CD4-positive, alpha-beta T cell treated with Interferon gamma for 1 hour (primary cell): ENCODE results near the gene NME3.
"Not testable (repeated sequence)": the region's sequence is repeated elsewhere in the genome, so short reads cannot be mapped to it uniquely, and the experiment has no call there.

Source experiments
- DNase-seq: peaks from one replicate; pipeline ENCODE4 v3.0.0-alpha.2; 2020

NME3 gene

DNA sequence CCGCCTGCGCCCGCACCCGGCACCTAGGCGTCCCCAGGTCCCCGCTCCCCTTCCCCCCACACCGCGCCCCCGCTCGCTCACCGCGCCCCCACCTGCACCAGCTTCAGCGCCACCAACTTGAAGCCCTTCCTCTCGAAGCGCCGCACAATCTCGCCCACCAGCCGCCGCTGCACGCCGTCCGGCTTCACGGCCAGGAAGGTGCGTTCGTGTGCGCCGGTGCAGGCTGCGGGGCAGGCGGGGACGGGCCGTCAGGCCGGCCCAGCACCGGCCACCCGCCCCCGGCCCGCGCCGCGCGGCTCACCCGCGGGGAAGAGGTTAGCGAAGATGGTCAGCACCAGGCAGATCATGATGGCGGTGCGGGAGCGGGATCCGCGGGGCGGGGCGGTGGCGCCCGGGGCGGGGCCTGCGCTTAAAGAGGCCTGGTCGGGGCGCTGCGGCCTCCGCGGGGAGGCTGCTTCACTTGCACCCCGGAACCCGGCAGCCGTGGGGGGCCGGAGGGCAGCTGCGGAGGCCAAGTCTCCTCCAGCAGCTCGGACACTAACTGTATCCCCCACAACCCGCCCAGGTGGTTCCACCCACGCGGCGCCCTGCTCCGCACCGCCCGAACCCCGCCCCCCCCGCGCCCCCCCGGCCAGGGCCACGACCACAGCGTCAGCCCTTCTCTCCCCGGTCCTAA lies at the start of gene NME3:
Gene NME3, minus strand, starts transcription at position 356 of the 676 bp plus-strand sequence. Its CDS starts 9 bp downstream, at position 347.
- DNase-seq = peak; percentile 60

DNA sequence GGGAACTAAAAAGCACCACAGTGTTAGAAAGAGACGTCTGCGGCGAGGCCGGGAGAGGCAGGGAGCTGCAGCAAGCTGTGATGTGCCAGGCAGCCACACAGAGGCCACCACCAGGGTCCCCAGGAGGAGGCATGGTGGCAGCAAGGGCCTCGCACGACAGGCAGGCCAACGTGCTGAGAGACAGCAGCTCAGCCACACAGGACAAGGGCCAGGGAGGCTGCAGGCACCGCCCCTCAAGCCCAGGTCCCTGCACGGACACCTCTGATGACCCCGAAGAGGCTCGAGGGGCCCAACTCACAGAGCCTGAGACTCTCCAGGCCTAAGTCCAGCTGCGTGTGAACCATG lies 49.6 kb upstream of the NME3 start:
- no peak for DNase-seq

DNA sequence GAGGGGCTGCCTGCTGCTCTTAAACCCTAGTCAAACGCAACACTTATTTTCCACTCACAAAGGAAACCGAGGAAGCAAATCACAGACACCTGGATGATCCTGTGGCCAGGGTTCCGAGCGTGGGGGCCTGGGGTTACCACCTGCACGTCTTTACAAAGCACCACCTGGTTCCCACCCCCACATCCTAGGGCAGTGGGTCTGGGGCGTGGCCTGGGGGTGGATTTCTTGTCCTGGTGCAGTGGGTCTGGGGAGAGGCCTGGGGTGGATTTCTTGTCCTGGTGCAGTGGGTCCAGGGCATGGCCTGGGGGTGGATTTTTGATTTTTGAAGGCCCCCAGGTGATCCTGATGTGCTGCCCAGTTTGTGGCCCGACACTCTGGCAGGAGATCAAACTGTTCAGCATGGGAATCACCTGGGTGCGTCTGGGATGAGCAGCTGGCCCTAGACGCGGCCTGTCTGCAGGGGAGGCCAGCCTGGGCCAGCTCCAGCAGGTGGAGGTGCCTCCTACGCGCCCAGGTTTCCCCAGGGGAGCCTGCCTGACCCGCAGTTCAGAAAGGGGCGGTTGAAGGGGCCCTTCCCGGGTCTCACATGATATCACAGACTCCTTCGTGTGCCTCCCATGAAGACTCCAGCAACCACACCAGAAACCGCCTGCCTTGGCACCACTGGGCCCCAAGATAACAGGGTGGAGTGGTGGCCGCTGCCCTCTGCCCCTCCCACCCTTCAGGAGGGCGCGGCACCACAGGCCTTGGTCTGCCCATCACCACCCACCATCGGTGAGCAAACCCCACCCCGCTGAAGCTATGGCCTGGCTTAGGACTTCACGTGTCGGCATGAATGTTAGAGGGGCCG lies 49.0 kb upstream of the NME3 start:
- DNase-seq = no peak

DNA sequence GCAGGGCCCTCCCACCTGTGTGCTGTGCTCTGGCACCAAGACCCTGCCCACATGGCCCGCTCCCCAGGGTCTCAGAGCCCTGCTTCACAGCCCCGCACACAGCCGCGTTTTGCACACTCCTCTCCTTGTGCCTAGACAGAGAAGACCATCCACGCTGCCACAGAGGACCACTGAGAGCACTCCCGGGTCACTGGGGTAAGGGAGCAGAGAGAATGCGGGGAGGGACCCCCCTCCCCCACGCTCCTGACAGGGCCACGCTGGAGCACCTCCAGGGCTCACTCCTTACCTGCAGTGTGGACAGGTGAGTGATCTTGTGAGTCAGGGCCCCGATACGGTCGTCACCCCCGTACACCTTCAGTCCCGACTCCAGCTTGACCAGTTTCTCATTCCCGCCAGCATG lies 48.3 kb upstream of the NME3 start:
- DNase-seq = no peak

DNA sequence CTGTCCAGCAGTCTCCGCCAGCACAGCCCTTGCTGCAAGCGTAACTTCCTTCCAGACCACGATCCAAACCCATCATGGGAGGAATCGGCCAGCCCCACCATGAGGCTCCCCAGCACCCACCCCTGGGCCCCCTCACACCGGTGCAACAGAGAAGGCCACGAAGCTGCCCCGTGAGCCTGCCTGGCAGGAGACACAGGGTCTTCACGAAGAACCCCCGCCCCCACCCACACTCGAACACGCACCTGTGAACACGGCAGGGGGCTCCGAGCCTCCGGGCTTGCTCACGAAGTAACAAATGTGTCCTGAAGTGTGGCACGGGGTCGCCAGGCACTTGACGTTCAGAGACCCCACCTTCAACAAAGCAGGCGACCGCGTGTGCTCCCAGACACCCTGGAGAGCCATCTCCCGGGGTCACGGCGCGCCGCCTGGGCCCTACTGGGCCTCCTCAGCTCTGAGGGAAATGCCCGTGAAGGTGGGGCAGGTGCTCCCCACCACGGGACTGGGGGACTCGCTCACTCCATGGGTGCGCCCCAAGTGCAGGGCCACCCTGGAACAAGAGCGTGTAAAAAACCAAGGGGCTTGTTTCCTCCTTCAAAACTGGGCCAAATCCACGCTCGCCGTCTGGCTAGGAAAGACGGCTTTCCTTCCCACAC lies 47.7 kb upstream of the NME3 start:
- no peak for DNase-seq

DNA sequence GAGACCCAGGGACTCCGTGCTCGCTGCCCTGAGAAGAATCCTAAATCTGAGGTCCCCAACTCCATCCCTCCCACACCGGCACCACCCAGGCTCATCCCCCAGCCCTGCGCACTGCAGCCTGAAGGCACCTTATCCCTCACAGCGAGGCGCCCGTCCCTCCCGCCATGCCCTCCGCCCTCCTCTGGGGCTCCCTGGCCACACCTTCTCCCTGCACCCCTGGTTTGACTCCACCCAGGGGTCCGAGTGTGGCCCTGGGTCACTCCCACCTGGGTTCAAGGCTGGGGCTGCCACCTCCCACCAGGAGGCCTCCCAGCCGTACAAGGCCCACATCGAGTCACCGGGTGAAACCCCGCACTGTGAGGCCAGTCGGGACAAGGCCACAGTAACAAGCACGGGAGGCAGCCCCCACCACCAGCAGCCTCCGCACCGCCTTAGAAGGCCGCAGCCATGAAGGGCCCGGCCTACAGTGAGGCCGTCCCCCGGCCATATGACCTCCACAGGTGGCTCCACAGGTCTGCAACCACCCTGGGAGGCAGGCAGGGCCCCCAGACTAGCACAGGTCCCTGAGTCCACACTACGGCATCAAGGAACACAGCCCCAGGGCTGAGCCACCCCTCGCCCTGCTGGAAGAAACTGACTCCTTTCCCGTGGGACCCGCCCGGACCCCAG lies 47.0 kb upstream of the NME3 start:
- no peak for DNase-seq

DNA sequence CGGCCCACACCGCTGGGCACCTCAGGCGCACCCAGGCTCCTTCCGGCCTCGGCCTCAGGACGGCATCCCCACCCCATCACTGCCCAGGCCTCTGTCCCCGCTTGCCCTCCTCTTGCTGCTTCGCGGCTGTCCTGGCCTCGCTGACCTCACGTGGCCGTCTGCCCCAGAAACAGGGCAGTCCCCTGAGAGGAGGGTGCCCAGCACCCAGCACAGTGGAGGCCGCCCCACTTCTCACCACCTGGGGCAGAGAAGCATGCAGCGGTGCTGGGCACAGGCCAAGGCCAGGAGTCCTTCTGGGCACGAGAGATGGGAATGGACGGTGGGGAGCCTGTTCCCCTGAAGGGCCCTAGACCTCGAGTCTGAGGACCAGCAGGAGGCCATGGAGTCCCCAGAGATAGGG lies 46.4 kb upstream of the NME3 start:
- DNase-seq = no peak

DNA sequence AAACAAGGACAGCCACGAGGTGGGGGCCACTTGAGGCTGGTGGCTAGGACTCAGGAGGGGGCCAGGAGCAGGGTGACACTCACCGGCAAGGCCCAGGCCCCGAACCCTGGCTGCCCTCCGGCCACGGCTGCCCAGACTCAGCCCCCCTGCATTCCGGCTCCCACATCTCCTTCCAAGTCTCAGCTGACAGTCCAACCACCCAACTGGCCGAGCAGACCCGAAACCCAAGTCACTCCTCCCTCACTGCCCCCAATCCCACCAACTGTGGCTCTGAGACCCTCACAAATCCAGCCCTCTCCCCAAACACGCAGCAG lies 45.9 kb upstream of the NME3 start:
- no peak for DNase-seq

DNA sequence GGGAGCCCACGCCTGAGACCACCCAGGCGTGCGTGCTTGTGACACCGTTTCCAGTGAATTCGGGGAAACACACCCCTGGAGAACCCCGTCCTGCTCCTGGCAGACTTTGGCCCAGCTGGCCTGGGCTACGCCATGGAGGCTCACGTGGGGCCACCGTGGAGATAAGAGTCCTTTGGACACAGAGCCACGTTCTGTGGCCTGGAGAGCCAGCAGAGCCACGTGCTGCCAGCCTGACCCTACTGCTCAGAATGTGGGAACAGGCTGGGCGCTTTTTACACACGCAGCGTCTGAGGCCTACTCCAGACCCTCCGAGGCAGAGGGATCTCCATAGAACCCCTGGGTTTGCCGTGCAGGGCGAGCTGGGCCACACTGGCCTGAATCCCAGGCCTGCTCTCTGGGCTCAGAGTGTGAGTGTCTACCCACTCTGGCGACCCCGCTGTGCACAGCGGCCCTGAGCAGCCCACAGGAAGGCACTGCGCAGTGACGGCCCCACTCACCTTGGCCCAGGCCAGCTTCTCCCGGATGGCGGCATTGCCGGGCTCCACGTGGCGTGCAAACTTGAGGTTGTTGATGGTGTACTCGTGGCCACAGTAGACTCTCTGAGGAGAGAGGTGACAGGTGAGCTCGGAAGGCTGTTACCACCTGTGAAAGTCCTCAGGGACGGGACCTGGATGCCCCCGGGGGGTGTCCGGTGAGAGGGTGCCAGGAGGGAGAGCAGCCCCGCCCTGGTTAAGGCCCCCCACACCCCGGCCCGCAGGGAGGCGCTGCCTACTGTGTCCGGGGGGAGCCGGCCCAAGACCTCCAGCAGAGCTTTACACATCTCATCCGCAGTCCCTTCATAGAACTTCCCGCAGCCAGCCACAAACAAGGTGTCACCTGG lies 45.3 kb upstream of the NME3 start:
- DNase-seq = no peak

DNA sequence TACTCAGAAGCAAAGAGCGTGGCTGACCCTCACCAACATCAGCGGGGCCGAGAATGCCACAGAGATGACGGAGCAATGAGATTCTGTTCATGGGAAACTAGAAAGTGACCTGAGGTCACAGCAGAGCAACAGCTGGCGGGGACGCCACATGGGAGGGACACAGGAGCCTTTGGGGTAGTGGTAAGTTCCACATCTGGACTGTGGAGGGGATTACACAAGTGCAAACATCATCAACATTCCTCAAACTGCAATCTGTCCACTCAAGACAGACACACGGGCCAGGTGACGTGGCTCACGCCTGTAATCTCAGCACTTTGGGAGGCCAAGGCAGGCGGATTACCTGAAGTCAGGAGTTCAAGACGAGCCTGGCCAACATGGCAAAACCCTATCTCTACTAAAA lies 44.1 kb upstream of the NME3 start:
- no peak for DNase-seq

DNA sequence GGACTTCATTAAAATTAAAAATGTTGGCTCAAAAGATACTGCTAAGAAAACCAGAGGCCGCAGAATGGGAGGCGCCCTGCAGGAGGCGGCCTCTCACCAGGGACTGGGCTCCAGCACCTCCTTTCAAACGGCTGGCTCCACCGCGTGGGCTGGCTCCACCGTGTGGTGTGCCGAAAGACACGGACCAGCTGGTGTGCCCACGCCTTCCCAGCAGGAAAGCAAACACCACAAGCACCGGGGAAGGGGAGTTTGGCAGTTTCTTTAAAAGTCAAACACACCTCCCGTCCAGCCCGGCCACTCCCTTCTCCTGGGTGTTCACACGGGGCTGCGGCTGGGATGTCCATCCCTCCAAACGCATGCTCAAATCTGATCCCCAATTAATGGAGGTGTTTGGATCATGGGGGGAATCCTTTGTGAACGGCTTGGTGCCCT lies 41.4 kb upstream of the NME3 start:
- DNase-seq = peak; percentile 24

DNA sequence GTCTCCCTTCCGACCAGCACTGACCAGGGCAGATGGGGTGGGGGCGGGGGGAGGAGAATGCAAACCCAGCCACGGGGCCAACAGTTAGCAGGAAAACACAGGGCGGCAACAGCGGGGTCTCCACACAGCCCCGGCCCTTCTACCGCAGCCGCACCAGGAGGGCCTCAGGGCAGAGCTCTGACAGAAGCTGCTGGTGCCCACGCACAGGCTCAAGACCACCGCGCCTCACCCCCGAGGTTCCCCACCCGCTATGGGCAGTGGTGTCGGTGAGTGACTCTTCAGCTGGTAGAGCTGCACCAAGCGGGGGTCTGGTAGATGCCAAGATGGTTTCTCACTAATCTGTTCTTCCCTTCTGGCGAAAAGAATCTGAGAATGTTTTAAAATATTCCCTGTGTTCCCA lies 39.2 kb upstream of the NME3 start:
- no peak for DNase-seq

DNA sequence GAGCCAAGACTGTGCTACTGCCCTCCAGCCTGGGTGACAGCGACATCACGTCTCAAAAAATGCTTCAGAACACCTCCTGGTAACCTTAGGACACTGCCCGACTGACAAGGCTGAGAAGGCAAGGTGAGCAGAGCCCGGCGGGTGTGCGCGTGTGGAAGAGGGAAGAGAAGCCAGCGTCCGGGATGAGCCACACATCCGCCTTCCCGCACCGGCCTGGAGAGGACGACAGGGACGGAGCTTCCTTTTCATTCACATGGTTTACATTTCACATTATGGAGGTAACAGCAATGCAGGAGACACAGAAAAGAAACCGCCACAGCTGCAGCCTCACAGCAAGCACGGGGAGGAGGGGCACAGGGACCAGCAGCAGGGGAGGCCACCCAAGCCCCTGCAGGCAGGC lies 38.8 kb upstream of the NME3 start:
- no peak for DNase-seq

DNA sequence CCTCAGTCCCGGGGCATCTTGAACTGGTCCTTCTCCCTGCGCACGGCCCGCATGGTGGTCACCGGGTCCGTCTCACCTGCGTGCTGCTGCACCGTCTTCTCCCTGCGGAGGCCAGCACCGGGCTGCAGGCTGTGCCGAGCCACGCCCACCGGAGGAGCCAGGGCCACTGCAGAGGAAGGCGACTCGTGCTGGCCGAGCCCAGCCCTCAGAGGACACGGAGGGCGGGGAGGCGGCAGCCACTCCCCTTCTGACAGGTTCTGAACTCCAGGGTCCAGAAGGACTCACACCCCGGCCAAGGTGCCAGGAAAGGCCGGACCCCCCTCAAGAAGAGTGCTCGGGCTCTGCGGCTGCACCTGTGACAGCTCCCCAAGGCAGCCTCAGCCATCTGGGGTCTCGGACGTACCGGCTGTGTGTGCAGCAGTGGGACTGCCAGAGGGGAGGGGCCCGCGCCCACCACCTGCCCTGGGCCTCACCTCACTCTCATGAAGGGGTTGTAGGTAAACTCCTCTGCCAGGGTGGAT lies 38.0 kb upstream of the NME3 start:
- no peak for DNase-seq

DNA sequence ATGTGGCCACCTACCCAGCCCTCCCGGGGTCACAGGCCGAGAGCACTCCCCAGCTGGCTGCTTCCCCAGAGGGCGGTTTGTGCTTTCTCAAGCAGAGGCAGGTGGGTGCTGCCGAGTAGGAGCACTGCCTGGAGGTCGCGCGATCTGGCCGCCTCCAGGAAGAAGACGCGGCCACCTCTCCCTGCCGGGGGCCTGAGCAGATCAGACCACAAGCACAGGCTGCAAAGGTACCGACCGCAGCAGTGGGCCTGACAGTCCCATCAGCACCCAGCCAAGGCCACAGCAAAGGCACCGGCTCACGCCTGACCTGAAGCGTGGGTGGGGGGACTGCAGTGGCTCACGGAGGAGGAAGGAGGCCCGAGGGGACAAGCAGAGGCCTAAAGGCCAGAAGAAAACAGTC lies 37.3 kb upstream of the NME3 start:
- DNase-seq = no peak

DNA sequence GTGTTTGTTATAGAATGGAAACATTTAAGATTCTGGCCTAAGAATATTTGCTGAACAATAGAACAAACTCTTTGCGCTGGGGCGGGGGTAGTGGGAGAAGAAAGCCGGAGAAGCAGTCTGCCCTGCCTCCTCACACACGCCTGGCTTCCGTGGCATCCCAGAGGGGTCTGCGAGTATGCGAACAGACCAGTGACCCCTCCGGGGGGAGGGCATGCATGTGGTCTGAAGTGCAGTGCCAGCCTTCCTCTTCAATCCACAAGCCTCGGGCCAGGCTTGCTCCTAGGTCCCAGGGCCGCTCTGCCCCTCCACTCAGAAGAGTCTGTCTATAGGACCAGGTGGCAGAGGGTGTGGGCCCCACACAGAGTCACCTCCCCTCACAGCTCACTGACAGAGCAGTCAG lies 36.3 kb upstream of the NME3 start:
- DNase-seq = no peak

DNA sequence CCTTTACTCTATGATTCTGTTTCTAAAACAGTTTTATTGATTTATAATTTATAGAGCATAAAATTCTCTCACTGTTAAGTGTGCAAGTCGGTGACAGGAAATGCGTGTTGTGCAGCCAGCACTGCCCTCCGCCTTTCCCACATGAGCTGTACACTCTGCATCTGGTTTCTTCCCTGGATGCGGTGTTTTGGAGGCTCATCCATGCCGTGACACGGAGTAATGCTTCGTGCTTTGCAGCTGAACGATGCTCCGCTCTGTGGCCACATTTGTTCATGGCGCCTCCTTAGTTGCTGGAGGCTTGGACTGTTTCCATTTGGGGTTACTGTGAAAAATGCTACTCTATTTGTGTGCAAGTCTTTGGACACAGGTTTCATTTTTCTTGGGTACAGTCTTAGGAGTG lies 29.4 kb upstream of the NME3 start:
- DNase-seq = no peak

DNA sequence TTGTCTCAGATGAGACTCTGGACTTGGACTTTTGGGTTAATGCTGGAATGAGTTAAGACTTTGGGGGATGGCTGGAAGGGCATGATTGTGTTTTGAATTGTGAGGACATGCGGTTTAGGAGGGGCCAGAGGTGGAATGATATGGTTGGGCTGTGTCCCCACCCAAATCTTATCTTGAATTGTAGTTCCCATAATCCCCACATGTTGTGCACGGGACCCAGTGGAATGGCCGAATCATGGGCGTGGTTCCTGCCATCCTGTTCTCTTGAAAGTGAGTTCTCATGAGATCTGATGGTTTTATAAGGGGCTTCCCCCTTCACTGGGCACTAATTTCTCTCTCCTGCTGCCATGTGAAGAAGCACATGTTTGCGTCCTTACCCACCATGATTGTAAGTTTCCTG lies 27.9 kb upstream of the NME3 start:
- not testable (repeated sequence) for DNase-seq

DNA sequence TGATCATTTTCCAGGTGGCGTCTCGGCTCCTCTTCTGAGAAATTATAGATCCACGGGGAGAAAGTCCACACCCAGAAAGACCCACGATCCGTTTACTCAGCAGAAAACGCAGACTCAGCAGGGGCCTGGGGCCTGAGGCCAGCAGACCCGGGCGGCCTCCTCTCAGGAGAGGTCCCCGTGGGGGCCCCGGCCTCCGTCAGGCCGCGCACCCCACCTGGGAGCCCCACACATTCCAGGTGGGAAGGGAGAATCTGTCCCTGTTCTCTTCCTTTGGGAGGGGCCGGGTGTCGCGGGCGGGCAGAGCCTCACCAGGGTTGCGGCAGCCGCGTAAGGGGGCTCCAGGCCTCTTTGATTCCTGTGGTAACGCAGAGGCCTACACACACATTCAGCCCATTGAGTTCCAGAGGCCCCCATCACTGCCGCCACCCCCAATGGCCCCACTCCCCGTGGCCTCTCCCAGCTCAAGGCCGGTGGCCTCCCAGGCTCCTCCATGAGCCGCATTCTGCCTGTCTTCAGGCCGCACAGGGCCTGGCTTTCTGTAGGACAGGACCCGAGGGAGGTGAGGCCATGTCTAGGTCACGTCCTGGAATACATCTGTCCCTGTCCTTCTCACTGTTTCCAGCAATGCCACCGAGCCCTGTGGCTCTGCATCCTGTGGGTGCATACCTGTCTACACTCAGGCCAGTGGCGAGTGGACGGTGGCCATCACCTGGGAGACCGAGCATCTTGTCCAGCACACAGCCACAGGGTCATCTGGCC lies 23.7 kb upstream of the NME3 start:
- no peak for DNase-seq

DNA sequence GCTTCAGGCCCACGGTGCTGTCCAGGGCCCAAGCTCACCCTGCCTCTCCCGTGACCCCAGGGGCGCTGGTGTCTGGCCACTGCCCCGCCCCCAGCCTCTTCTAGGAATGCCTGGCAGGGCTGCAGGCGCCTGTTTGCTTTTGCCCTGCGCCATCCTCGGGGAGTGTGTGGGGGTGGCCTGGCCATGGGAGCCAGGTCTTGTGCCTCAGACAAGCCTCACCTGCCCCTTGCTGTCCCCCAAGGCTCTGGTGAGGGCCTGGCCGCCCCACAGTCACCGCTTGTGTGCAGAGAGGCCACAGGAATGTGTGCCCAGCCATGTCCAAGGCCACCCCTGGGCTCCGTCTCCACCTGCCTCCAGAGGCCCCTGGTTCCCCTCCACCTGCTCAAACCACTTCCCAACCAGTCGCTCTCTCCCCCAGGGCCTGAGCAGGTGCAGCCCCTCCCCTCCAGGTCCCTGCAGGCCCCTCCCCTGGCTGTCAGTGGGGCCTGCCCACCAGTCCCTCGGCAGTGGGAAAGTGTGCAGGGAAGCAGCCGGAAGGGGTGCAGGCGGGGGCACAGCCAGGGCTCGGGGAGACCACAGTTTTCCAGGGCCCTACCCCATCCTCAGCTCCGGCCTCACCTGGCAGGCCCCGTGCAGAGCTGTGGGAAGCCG lies 23.0 kb upstream of the NME3 start:
- no peak for DNase-seq

DNA sequence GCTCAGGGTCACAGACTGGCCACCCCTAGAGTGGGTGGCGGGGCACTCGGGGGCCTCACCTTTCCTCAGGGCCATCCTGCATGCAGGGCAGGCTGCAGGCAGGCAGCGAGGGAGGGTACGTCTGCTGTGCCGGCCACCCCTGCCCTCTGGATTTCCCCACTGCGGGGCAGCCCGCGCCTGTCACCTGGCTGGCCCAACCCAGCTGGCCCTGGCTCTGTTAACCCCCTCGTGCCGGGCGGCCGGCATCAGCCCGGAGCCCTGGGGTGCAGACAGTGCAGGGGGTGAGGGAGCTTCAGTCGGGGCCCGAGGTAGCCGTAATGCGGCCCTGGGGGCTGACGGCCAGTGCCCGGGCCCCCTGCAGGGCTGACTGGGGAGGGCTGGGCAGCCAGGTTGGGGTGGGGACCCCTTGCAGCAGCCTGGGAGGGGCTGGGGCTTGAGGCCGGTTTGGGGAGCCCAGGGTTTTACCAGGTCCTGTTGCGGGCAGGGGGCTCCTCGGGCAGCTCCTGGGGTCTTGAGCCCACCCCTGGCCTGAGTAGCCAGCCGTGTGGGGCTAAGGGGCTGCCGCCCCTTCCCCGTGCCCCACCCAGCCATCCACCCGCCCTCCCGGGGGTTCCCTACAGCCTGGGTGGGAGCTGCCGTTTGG lies 22.4 kb upstream of the NME3 start, which contains the start of gene IGFALS:
Gene IGFALS, minus strand, starts transcription at position 128 of the 643 bp plus-strand sequence. Its CDS starts 53 bp downstream, at position 75.
- no peak for DNase-seq
